Measurements from ENCODE around the gene JAK2. TPM values are rescaled to one million over a fixed set of nuclear protein-coding genes. Genes with fewer than 3 reads are reported as not detected.

The JAK2 gene
- total and polyA plus RNA-seq, 2 donors (not counting 3 experiments of a cell fraction or from before 2014, with no cell fraction given): 2.1 to 10.3 TPM

- H3K9ac ChIP-seq (replicated peaks; ENCODE audit: extremely low read depth, insufficient read depth, low read length): no peak overlapping the region
- H2AFZ ChIP-seq (ENCODE audit: low read depth, low read length): no peak overlapping the region
- H4K20me1 ChIP-seq (replicated peaks; ENCODE audit: control insufficient read depth, extremely low read depth, insufficient read depth, low read length): no peaks in the 10 kb centered on the region
- intact Hi-C loops (cut with micrococcal nuclease): no loop called here
- no peaks in the 10 kb centered on the region for H3K27me3 ChIP-seq (ENCODE audit: control insufficient read depth in 2 of 2, insufficient read depth in 2 of 2, low read length in 2 of 2)
- TF ChIP-seq MYC (IDR thresholded peaks at IDR 0.05; ENCODE audit: low read depth, low read length): no peak
- no peak for TF ChIP-seq JUN (IDR thresholded peaks at IDR 0.05; ENCODE audit: borderline replicate concordance, insufficient read depth, insufficient read length, low read depth)
- no peak for TF ChIP-seq POLR2A (IDR thresholded peaks at IDR 0.05; ENCODE audit: low read depth, low read length)
- no peak for TF ChIP-seq POLR2AphosphoS5 (IDR thresholded peaks at IDR 0.05; ENCODE audit: insufficient read depth, low read depth, low read length)
- FAIRE-seq (no peak), DNase-seq (ENCODE audit: low read depth, low spot score) (no peak)
- no peak overlapping the region for H3K4me3 ChIP-seq (replicated peaks in 1 of 3; ENCODE audit: insufficient read depth in 1 of 3, low read depth in 1 of 3, low read length in 3 of 3)
- no peaks in the 10 kb centered on the region for H3K9me3 ChIP-seq (replicated peaks; ENCODE audit: control insufficient read depth, insufficient read depth, low read length)
- POLR2A ChIA-PET: no interaction called here
- H3K9me1 ChIP-seq (replicated peaks; ENCODE audit: control insufficient read depth, extremely low read depth, insufficient read depth, low read length): no peaks in the 10 kb centered on the region
- H3K4me1 ChIP-seq (ENCODE audit: control insufficient read depth, extremely low read depth, insufficient read depth, low read length): no peaks in the 10 kb centered on the region
- peaks cover 0 to 2% of the 10 kb centered on the region in 2 experiments for H3K36me3 ChIP-seq (ENCODE audit: control insufficient read depth in 2 of 2, extremely low read depth in 1 of 2, insufficient read depth in 2 of 2, low read length in 2 of 2)
- dilution Hi-C loops (cut with MboI; ENCODE audit: extremely low pct_ligation_motif_present, low sequenced_read_pairs): no loop called here
- CTCF ChIA-PET: interaction anchor here (1.2 kb wide), 1 partner anchor 48 kb away, joined by 3 read pairs; no protein-coding TSS in a partner anchor
- no peaks in the 10 kb centered on the region for H3K79me2 ChIP-seq (ENCODE audit: control insufficient read depth, insufficient read depth, low read length)
- no peak overlapping the region for H3K4me2 ChIP-seq (ENCODE audit: insufficient read depth, low read length)
- H3K27ac ChIP-seq (ENCODE audit: insufficient read depth, low read depth, low read length): no peak overlapping the region
- no TSS peak for BruUV-seq (replicated peaks)
These were observed 159.1 kb downstream of the JAK2 start for GRCh38 chr9:5144217-5144616.

DNA sequence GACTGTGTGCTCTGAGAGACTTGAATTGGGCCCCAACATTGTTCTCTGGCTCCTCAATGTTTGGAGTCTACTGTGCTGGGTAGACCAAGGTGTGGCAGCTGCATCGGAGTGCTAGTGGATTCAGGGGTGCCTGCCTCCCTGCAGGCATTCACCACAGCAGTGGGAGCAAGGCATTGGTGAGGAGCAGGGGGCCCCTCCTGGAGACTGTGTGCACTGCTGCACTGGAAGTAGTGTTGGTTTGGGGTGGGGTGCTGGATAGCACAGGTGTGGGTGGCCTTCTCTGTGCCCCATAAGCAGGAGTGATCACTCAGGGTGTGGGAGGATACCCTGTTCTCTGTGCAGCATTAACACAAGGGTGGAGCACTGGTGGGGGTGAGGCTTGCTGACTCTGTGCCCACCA, 161.2 kb downstream of the JAK2 start:
- dilution Hi-C loops (cut with MboI; ENCODE audit: extremely low pct_ligation_motif_present, low sequenced_read_pairs) (no loop called here), intact Hi-C loops (cut with micrococcal nuclease) (no loop called here)
- Histone ChIP-seq H3K9me1 (replicated peaks; ENCODE audit: control insufficient read depth, extremely low read depth, insufficient read depth, low read length) (no peaks in the 10 kb centered on the region), H3K4me2 (ENCODE audit: insufficient read depth, low read length) (no peak overlapping the region), H3K36me3 (ENCODE audit: control insufficient read depth in 2 of 2, extremely low read depth in 1 of 2, insufficient read depth in 2 of 2, low read length in 2 of 2) (peaks cover 0 to 2% of the 10 kb centered on the region in 2 experiments), H3K9me3 (replicated peaks; ENCODE audit: control insufficient read depth, insufficient read depth, low read length) (no peaks in the 10 kb centered on the region), H3K9ac (replicated peaks; ENCODE audit: extremely low read depth, insufficient read depth, low read length) (no peak overlapping the region), H4K20me1 (replicated peaks; ENCODE audit: control insufficient read depth, extremely low read depth, insufficient read depth, low read length) (no peaks in the 10 kb centered on the region), H3K79me2 (ENCODE audit: control insufficient read depth, insufficient read depth, low read length) (no peaks in the 10 kb centered on the region), H3K4me3 (replicated peaks in 1 of 3; ENCODE audit: insufficient read depth in 1 of 3, low read depth in 1 of 3, low read length in 3 of 3) (no peak overlapping the region), H3K27ac (ENCODE audit: insufficient read depth, low read depth, low read length) (no peak overlapping the region), H3K4me1 (ENCODE audit: control insufficient read depth, extremely low read depth, insufficient read depth, low read length) (no peaks in the 10 kb centered on the region), H2AFZ (ENCODE audit: low read depth, low read length) (no peak overlapping the region), H3K27me3 (ENCODE audit: control insufficient read depth in 2 of 2, insufficient read depth in 2 of 2, low read length in 2 of 2) (no peaks in the 10 kb centered on the region)
- CTCF ChIA-PET: interaction anchor here (1.2 kb wide), 1 partner anchor 40 kb away, joined by 4 read pairs; no protein-coding TSS in a partner anchor
- FAIRE-seq (no peak), DNase-seq (ENCODE audit: low read depth, low spot score) (no peak)
- no TSS peak for BruUV-seq (replicated peaks)
- TF ChIP-seq MYC (IDR thresholded peaks at IDR 0.05; ENCODE audit: low read depth, low read length) (no peak), POLR2AphosphoS5 (IDR thresholded peaks at IDR 0.05; ENCODE audit: insufficient read depth, low read depth, low read length) (no peak)
- POLR2A ChIA-PET: no interaction called here

Other genes starting within 250 kb of the JAK2 start
- 38.1 and 42.3 TPM in 2 replicates for gene AK3, start 244.1 kb upstream of the JAK2 start, total RNA-seq
- 19.7 and 20.6 TPM in 2 replicates for gene AK3, start 244.1 kb upstream of the JAK2 start, polyA plus RNA-seq
- gene RCL1, start 192.3 kb upstream of the JAK2 start, total RNA-seq: 12.1 and 13.2 TPM in 2 replicates
- gene RCL1, start 192.3 kb upstream of the JAK2 start, polyA plus RNA-seq: 9.0 and 12.9 TPM in 2 replicates
- not detected in 2 replicates for gene INSL6, start 200.4 kb downstream of the JAK2 start, total RNA-seq
- not detected in 2 replicates for gene INSL6, start 200.4 kb downstream of the JAK2 start, polyA plus RNA-seq
- gene INSL4, start 246.1 kb downstream of the JAK2 start, total RNA-seq: not detected in 2 replicates
- not detected in 2 replicates for gene INSL4, start 246.1 kb downstream of the JAK2 start, polyA plus RNA-seq